Heart left ventricle (tissue), 16 donors: ENCODE results near the gene NELL1. TPM values are rescaled to one million over a fixed set of nuclear protein-coding genes. Genes with fewer than 3 reads are reported as not detected.

Experiments
- ATAC-seq, 4 donors: fragments of 200-7000 bp; cut with Tn5 transposase; one replicate each; pipeline ENCODE4 v1.9.1; 2020 to 2022; ENCODE audit warnings: moderate library complexity in 4 of 4, mild to moderate bottlenecking in 3 of 4, moderate number of reproducible peaks in 1 of 4
- DNase-seq, 5 donors: peaks; one replicate each; pipeline ENCODE4 v3.0.0-alpha.2; 2020
- H3K27ac ChIP-seq, 12 donors: fragments of 200-600 bp; sonication (generic) in 4 of 12; one replicate each; pipeline versions ENCODE4 v1.5.0 to v1.8.0; 2016 to 2022; ENCODE audit warnings: mild to moderate bottlenecking in 2 of 12
- H3K27me3 ChIP-seq, 9 donors: fragments of 200-600 bp; sonication (generic) in 2 of 9; one replicate each; pipeline versions ENCODE4 v1.5.1 to v1.8.0; 2016 to 2022; ENCODE audit warnings: mild to moderate bottlenecking in 3 of 9
- H3K36me3 ChIP-seq, 9 donors: fragments of 200-600 bp; sonication (generic) in 2 of 9; one replicate each; pipeline versions ENCODE4 v1.5.0 to v1.8.0; 2018 to 2022; ENCODE audit warnings: mild to moderate bottlenecking in 2 of 9
- H3K4me1 ChIP-seq, 12 donors: fragments of 200-600 bp; sonication (generic) in 4 of 12; one replicate each; pipeline versions ENCODE4 v1.5.0 to v1.8.0; 2016 to 2022; ENCODE audit warnings: mild to moderate bottlenecking in 3 of 12
- H3K4me3 ChIP-seq, 12 donors: fragments of 200-600 bp; sonication (generic) in 4 of 12; one replicate each; pipeline versions ENCODE4 v1.5.0 to v1.8.0; 2017 to 2022; ENCODE audit warnings: mild to moderate bottlenecking in 9 of 12, moderate library complexity in 4 of 12
- H3K9me3 ChIP-seq, 12 donors: fragments of 200-600 bp; sonication (generic) in 4 of 12; one replicate each; pipeline versions ENCODE4 v1.5.0 to v1.8.0; 2016 to 2022; ENCODE audit warnings: mild to moderate bottlenecking in 1 of 12
- CTCF ChIP-seq, 12 donors: fragments of 200-600 bp; sonication (generic) in 4 of 12; IDR thresholded peaks; one replicate each; pipeline versions ENCODE4 v1.5.0 to v1.8.0; 2018 to 2022; ENCODE audit warnings: antibody characterized with exemption in 12 of 12, mild to moderate bottlenecking in 5 of 12
- POLR2A ChIP-seq, 2 donors: fragments of 450-650 bp; IDR thresholded peaks; one replicate each; pipeline ENCODE4 v1.6.1; 2017; ENCODE audit warnings: antibody characterized with exemption in 2 of 2, mild to moderate bottlenecking in 2 of 2, moderate library complexity in 2 of 2
- WGBS, 4 donors: extraction: QIAGEN DNeasy Blood & Tissue Kit in 2 of 4; methylation state at CpG; one replicate each; pipeline versions ENCODE4 v1.1.5 to v1.1.7; 2013 to 2018; 5-methylcytosine and 5-hydroxymethylcytosine counted together
- intact Hi-C, 10 donors: fragments of 100-400 bp; cut with DNase I; formaldehyde crosslinking; loops; one replicate each; pipeline versions ENCODE4 v1.11.1 to v1.14.2; 2022
- polyA plus RNA-seq, 2 donors: library from polyadenylated mRNA; stranded (reverse); fragments of 200-250 nt; gene quantifications; one replicate each; pipeline ENCODE4 v1.2.3, GENCODE V29; 2013
- total RNA-seq, 9 donors: library from RNA; depleted of rRNA in 2 of 9; stranded (reverse); fragments of >200 nt in 2 of 9; fragmentation: NEBNext Ultra II Directional in 3 of 9; extraction: Animal tissue kit (Norgen Biotek cat#: 25700) in 3 of 9; gene quantifications; one replicate each; pipeline versions ENCODE4 v1.1.0 to v1.2.4, GENCODE V29; 2016 to 2023
- donor health status: ischemic (EF 13 %, LVEDD 7.1; RV severe dilation, severe dysfunction).
- donor health status: healthy with polysubstance abuse.
- donor health status: DM: no; HTN: yes; CAD: no.
- donor health status: DM: no; HTN: no; CAD: no.
- donor health status: ischemic (EF 25% LVEDD 6.9; RV normal size, moderate dysfunction).
- donor health status: ischemic (EF 25% LVEDD 5.7; RV mildly dilated, moderate dysfunction).
- donor health status: healthy.
- donor health status: DM: yes; HTN: yes; CAD: no.
- donor health status: ischemic (EF 35%, LVEDD 5.7; RV mildly dilated, moderate dysfunction).
- donor health status: nonischemic (EF 11% LVEDD 7.7; RV severe dilation, severe dysfunction).
- donor health status: DM: yes; HTN: yes; CAD: no.
- donor health status: PGD.
- donor health status: ischemic (EF 29% LVEDD 5.4; RV normal size, mild dysfunction).
- donor health status: nonischemic (EF 23%, LVEDD 6.1; RV moderate dilation, normal function).

NELL1 gene
- total and polyA plus RNA-seq, 11 donors: 1.6 TPM; not detected in 10

GRCh38 chr11:20658135-20658534 is 11.3 kb upstream of the NELL1 start:
- Histone ChIP-seq H3K27me3 (peaks cover 0 to 21% (median 0%) of the 10 kb centered on the region in 9 donors), H3K4me1 (no peaks in the 10 kb centered on the region), H3K36me3 (no peaks in the 10 kb centered on the region), H3K27ac (no peak overlapping the region), H3K4me3 (no peak overlapping the region), H3K9me3 (peaks cover 0 to 7% (median 0%) of the 10 kb centered on the region in 12 donors)
- whole genome bisulfite sequencing, 4 donors: 40 to 60% (median 42%) methylated on average over 1 of the region's 1 CpG
- TF ChIP-seq POLR2A (IDR thresholded peaks at IDR 0.05) (no peak), CTCF (IDR thresholded peaks at IDR 0.05) (no peak)
- ATAC-seq (no peak), DNase-seq (no peak)
- intact Hi-C loops: loop anchor here in 1 of 10 donors (10.0 kb wide), 1 partner anchor 1637 kb away; no protein-coding TSS in a partner anchor

- H3K4me3 ChIP-seq: no peak overlapping the region
- peaks cover 0 to 10% (median 0%) of the 10 kb centered on the region in 12 donors for H3K9me3 ChIP-seq
- ATAC-seq: no peak
- no peak overlapping the region for H3K27ac ChIP-seq
- WGBS, 4 donors: 52 to 79% (median 61%) methylated on average over 3 of the region's 3 CpGs
- intact Hi-C loops: no loop called here
- no peaks in the 10 kb centered on the region for H3K36me3 ChIP-seq
- H3K4me1 ChIP-seq: no peaks in the 10 kb centered on the region
- TF ChIP-seq CTCF (IDR thresholded peaks at IDR 0.05): no peak
- TF ChIP-seq POLR2A (IDR thresholded peaks at IDR 0.05): no peak
- no peak for DNase-seq
- H3K27me3 ChIP-seq: peaks cover 0 to 14% (median 0%) of the 10 kb centered on the region in 9 donors
Observed at GRCh38 chr11:20661445-20661844, 7.9 kb upstream of the NELL1 start.

GRCh38 chr11:20661850-20662249 is 7.5 kb upstream of the NELL1 start:
- Histone ChIP-seq H3K36me3 (no peaks in the 10 kb centered on the region), H3K4me1 (no peaks in the 10 kb centered on the region), H3K27me3 (peaks cover 0 to 13% (median 0%) of the 10 kb centered on the region in 9 donors), H3K4me3 (no peak overlapping the region), H3K27ac (no peak overlapping the region), H3K9me3 (peaks cover 0 to 10% (median 0%) of the 10 kb centered on the region in 12 donors)
- no peak for ATAC-seq
- no peak for DNase-seq
- intact Hi-C loops: no loop called here
- no peak for TF ChIP-seq CTCF (IDR thresholded peaks at IDR 0.05)
- no peak for TF ChIP-seq POLR2A (IDR thresholded peaks at IDR 0.05)
- 78 to 86% (median 81%) methylated on average over 3 of the region's 3 CpGs for WGBS, 4 donors

- Histone ChIP-seq H3K27ac (no peak overlapping the region), H3K36me3 (no peaks in the 10 kb centered on the region), H3K4me1 (peaks cover 0 to 25% (median 0%) of the 10 kb centered on the region in 12 donors), H3K9me3 (peaks cover 0 to 5% (median 0%) of the 10 kb centered on the region in 12 donors), H3K27me3 (peaks cover 14 to 70% (median 42%) of the 10 kb centered on the region in 9 donors), H3K4me3 (no peak overlapping the region)
- WGBS, 4 donors: 6 to 10% (median 8%) methylated on average over 10 of the region's 10 CpGs
- no peak for ATAC-seq
- no peak for DNase-seq
- no peak for TF ChIP-seq CTCF (IDR thresholded peaks at IDR 0.05)
- TF ChIP-seq POLR2A (IDR thresholded peaks at IDR 0.05): no peak
- intact Hi-C loops: no loop called here
Observed at GRCh38 chr11:20668131-20668809, 1.1 kb upstream of the NELL1 start.
